CD4-positive, alpha-beta T cell (primary cell): Measurements from ENCODE around the gene ATG2B. TPM values are rescaled to one million over a fixed set of nuclear protein-coding genes. Genes with fewer than 3 reads are reported as not detected.

Experiments
- ATAC-seq: fragments of 200-7000 bp; cut with Tn5 transposase; one replicate; pipeline ENCODE4 v1.10.0; 2022; ENCODE audit warnings: mild to moderate bottlenecking; ENCODE audit not compliant: poor library complexity
- CTCF ChIA-PET: fragments of 350-600 bp; sonication (Branson Sonifier 250); formaldehyde crosslinking; loops from one replicate; lab custom pipeline; 2021; ENCODE audit warnings: antibody characterized with exemption, inconsistent platforms; lab: Charles Lee
- POLR2A ChIA-PET: fragments of 350-600 bp; sonication (Branson Sonifier 250); formaldehyde crosslinking; loops from one replicate; lab custom pipeline; 2021; ENCODE audit warnings: antibody characterized with exemption, inconsistent platforms; lab: Charles Lee
- DNase-seq, 14 experiments: peaks; one replicate each; pipeline ENCODE4 v3.0.0-alpha.2; 2013 to 2020; ENCODE audit warnings: mixed read lengths in 2 of 14
- H3K27ac ChIP-seq, 2 donors: one replicate each; pipeline versions ENCODE4 v1.5.1 to v1.7.0; 2013; ENCODE audit warnings: low read length in 2 of 2, low read depth in 1 of 2, mild to moderate bottlenecking in 1 of 2
- H3K27me3 ChIP-seq, 2 experiments: 1 replicate in 1 of 2; 2 replicates in 1 of 2; pipeline versions ENCODE4 v1.6.1 to v1.7.0; 2013; ENCODE audit warnings: low read length in 2 of 2, control low read depth in 1 of 2, mild to moderate bottlenecking in 1 of 2, moderate library complexity in 1 of 2; ENCODE audit not compliant: insufficient read depth in 2 of 2, control insufficient read depth in 1 of 2
- H3K36me3 ChIP-seq: one replicate; pipeline ENCODE4 v1.6.1; 2013; ENCODE audit warnings: low read length, control low read depth; ENCODE audit not compliant: insufficient read depth
- H3K4me1 ChIP-seq: one replicate; pipeline ENCODE4 v1.6.1; 2013; ENCODE audit warnings: low read length, control low read depth; ENCODE audit not compliant: insufficient read depth
- H3K4me3 ChIP-seq: one replicate; pipeline ENCODE4 v1.5.1; 2013; ENCODE audit warnings: mild to moderate bottlenecking, low read length, moderate library complexity
- H3K9me3 ChIP-seq, 2 experiments: 1 replicate in 1 of 2; 2 replicates in 1 of 2; pipeline versions ENCODE4 v1.6.1 to v1.7.0; 2013; ENCODE audit warnings: low read length in 2 of 2, mild to moderate bottlenecking in 2 of 2, control low read depth in 1 of 2, moderate library complexity in 1 of 2; ENCODE audit not compliant: control insufficient read depth in 1 of 2, insufficient read depth in 1 of 2
- H3K27ac Mint-ChIP-seq: one replicate; pipeline ENCODE4 v1.8.0; 2020; ENCODE audit warnings: mixed read lengths
- H3K27me3 Mint-ChIP-seq: one replicate; pipeline ENCODE4 v1.8.0; 2021; ENCODE audit warnings: mixed read lengths
- H3K36me3 Mint-ChIP-seq: one replicate; pipeline ENCODE4 v1.8.0; 2021; ENCODE audit warnings: low read depth, mixed read lengths
- H3K4me1 Mint-ChIP-seq: one replicate; pipeline ENCODE4 v1.8.0; 2021; ENCODE audit warnings: low read depth, mixed read lengths
- H3K4me3 Mint-ChIP-seq: one replicate; pipeline ENCODE4 v1.8.0; 2020; ENCODE audit warnings: mild to moderate bottlenecking, mixed read lengths
- H3K9me3 Mint-ChIP-seq: one replicate; pipeline ENCODE4 v1.8.0; 2020; ENCODE audit warnings: mixed read lengths
- CTCF ChIP-seq: fragments of 200-600 bp; IDR thresholded peaks from one replicate; pipeline ENCODE4 v1.8.0; 2022; ENCODE audit warnings: antibody characterized with exemption, mild to moderate bottlenecking
- intact Hi-C, 2 experiments: fragments of 100-400 bp; cut with DNase I in 1 of 2; cut with micrococcal nuclease in 1 of 2; formaldehyde crosslinking; loops; one replicate each; pipeline versions ENCODE4 v1.15.1 to v1.9.0; 2023 to 2025; cut with DNase I, micrococcal nuclease
- total RNA-seq, 174 experiments: library from RNA in 2 of 174; stranded (reverse) in 2 of 174; gene quantifications; one replicate each; pipeline ENCODE4 v1.2.3 and lab custom pipeline; 2021 to 2026

The ATG2B gene
- total RNA-seq, 2 experiments from 2014 or later: 20.1 to 20.2 TPM

- ChIA-PET CTCF (no interaction called here), POLR2A (no interaction called here)
- Histone ChIP-seq H3K36me3 (peaks cover 6% of the 10 kb centered on the region), H3K27ac (no peak overlapping the region), H3K4me1 (no peaks in the 10 kb centered on the region), H3K27me3 (no peaks in the 10 kb centered on the region), H3K9me3 (no peaks in the 10 kb centered on the region), H3K4me3 (no peak overlapping the region)
- DNase-seq: no peak
- Mint-ChIP-seq H3K4me1 (peaks cover 29% of the 10 kb centered on the region), H3K27me3 (no peaks in the 10 kb centered on the region), H3K4me3 (no peak overlapping the region), H3K27ac (no peak overlapping the region), H3K36me3 (peaks cover 39% of the 10 kb centered on the region), H3K9me3 (no peaks in the 10 kb centered on the region)
- no peak for ATAC-seq
- intact Hi-C loops: no loop called here
- TF ChIP-seq CTCF: no peak
Measured at GRCh38 chr14:96345669-96346068, 17.5 kb downstream of the ATG2B start.

GRCh38 chr14:96341323-96341722, 21.8 kb downstream of the ATG2B start:
- no peak for DNase-seq
- TF ChIP-seq CTCF: no peak
- POLR2A ChIA-PET: no interaction called here
- no peaks in the 10 kb centered on the region for H3K9me3 Mint-ChIP-seq
- no peak overlapping the region for H3K27ac Mint-ChIP-seq
- peaks cover 71% of the 10 kb centered on the region for H3K36me3 Mint-ChIP-seq
- Histone ChIP-seq H3K4me3 (no peak overlapping the region), H3K27me3 (no peaks in the 10 kb centered on the region), H3K27ac (no peak overlapping the region), H3K4me1 (no peaks in the 10 kb centered on the region), H3K9me3 (no peaks in the 10 kb centered on the region), H3K36me3 (peaks cover 34% of the 10 kb centered on the region)
- CTCF ChIA-PET: interaction anchor here (0.6 kb wide), 1 partner anchor 560 kb away, joined by 4 read pairs; no protein-coding TSS in a partner anchor
- no peaks in the 10 kb centered on the region for H3K4me1 Mint-ChIP-seq
- intact Hi-C loops: no loop called here
- no peaks in the 10 kb centered on the region for H3K27me3 Mint-ChIP-seq
- no peak overlapping the region for H3K4me3 Mint-ChIP-seq
- no peak for ATAC-seq

GRCh38 chr14:96338551-96338950, 24.6 kb downstream of the ATG2B start:
- no peak for DNase-seq
- H3K27me3 ChIP-seq: no peaks in the 10 kb centered on the region
- H3K4me3 Mint-ChIP-seq: no peak overlapping the region
- H3K36me3 Mint-ChIP-seq: peaks cover 80% of the 10 kb centered on the region
- TF ChIP-seq CTCF: no peak
- H3K4me1 ChIP-seq: no peaks in the 10 kb centered on the region
- CTCF ChIA-PET: interaction anchor here (1.0 kb wide), 1 partner anchor 22 kb away, joined by 4 read pairs; no protein-coding TSS in a partner anchor
- no peaks in the 10 kb centered on the region for H3K27me3 Mint-ChIP-seq
- H3K27ac Mint-ChIP-seq: no peak overlapping the region
- intact Hi-C loops: no loop called here
- peaks cover 46% of the 10 kb centered on the region for H3K36me3 ChIP-seq
- POLR2A ChIA-PET: no interaction called here
- no peaks in the 10 kb centered on the region for H3K4me1 Mint-ChIP-seq
- H3K4me3 ChIP-seq: no peak overlapping the region
- no peaks in the 10 kb centered on the region for H3K9me3 ChIP-seq
- no peak overlapping the region for H3K27ac ChIP-seq
- no peak for ATAC-seq
- no peaks in the 10 kb centered on the region for H3K9me3 Mint-ChIP-seq
